Transverse colon (tissue), 4 donors: Measurements from ENCODE around the gene NHERF2. TPM values are rescaled to one million over a fixed set of nuclear protein-coding genes. Genes with fewer than 3 reads are reported as not detected.

Source experiments
- DNase-seq: peaks from one replicate; pipeline ENCODE4 v3.0.0-alpha.2; 2019
- H3K27ac ChIP-seq, 4 donors: fragments of 200-600 bp; sonication (generic); 2 replicates each; pipeline ENCODE4 v1.5.1; 2016 to 2018; ENCODE audit warnings: inconsistent platforms in 4 of 4
- H3K27me3 ChIP-seq: fragments of 200-600 bp; sonication (generic); 2 replicates; pipeline ENCODE4 v1.5.1; 2017; ENCODE audit warnings: inconsistent platforms
- H3K36me3 ChIP-seq, 4 donors: fragments of 200-600 bp; sonication (generic); 2 replicates each; pipeline ENCODE4 v1.5.1; 2017 to 2019; ENCODE audit warnings: inconsistent platforms in 4 of 4
- H3K4me1 ChIP-seq, 4 donors: fragments of 200-600 bp; sonication (generic); 2 replicates each; pipeline ENCODE4 v1.5.1; 2017 to 2020; ENCODE audit warnings: inconsistent platforms in 4 of 4
- H3K4me3 ChIP-seq, 4 donors: fragments of 200-600 bp; sonication (generic); 1 replicate in 1 of 4; 2 replicates in 3 of 4; pipeline versions ENCODE4 v1.5.1 to v1.6.1; 2017 to 2019; ENCODE audit warnings: inconsistent platforms in 4 of 4
- H3K9me3 ChIP-seq, 2 donors: fragments of 200-600 bp; sonication (generic); 2 replicates each; pipeline ENCODE4 v1.5.1; 2017 to 2019; ENCODE audit warnings: inconsistent platforms in 2 of 2
- EP300 ChIP-seq: sonication (generic); formaldehyde crosslinking; IDR thresholded peaks from one replicate; pipeline ENCODE4 v1.6.1; 2017; ENCODE audit warnings: antibody characterized with exemption, low read depth
- POLR2A ChIP-seq: fragments of 450-650 bp; IDR thresholded peaks from one replicate; pipeline ENCODE4 v1.6.1; 2016; ENCODE audit warnings: antibody characterized with exemption, mild to moderate bottlenecking, moderate library complexity
- POLR2AphosphoS5 ChIP-seq, 3 donors: sonication (generic); formaldehyde crosslinking; IDR thresholded peaks; one replicate each; pipeline ENCODE4 v1.6.1; 2016; ENCODE audit warnings: antibody characterized with exemption in 3 of 3
- WGBS, 2 donors: methylation state at CpG; one replicate each; pipeline ENCODE4 v1.1.5; 2018; ENCODE audit warnings: low coverage in 1 of 2; 5-methylcytosine and 5-hydroxymethylcytosine counted together
- in situ Hi-C, 4 donors: fragments of 200-750 bp; cut with MboI; loops; one replicate each; pipeline versions ENCODE4 v1.15.0 to v1.15.1; 2017; ENCODE audit warnings: low sequenced_read_pairs in 3 of 4, low pct_ligation_motif_present in 1 of 4, low pct_unique_long_range_greater_than_20kb in 1 of 4
- intact Hi-C: fragments of 100-400 bp; cut with DNase I; formaldehyde crosslinking; loops from one replicate; pipeline ENCODE4 v1.15.1; 2023; ENCODE audit warnings: low total_unique reads
- total RNA-seq, 4 donors: library from RNA; depleted of rRNA; stranded (reverse); fragments of >200 nt; gene quantifications; one replicate each; pipeline ENCODE4 v1.1.0, GENCODE V29; 2016
- TF ChIP-seq, protein P1 (sequence below), 5 experiments: fragments of 200-600 bp in 3 of 5; fragments of 450-650 bp in 2 of 5; sonication (generic) in 3 of 5; IDR thresholded peaks; 1 replicate in 2 of 5; 2 replicates in 3 of 5; pipeline ENCODE4 v1.5.1; 2016 to 2017; ENCODE audit warnings: antibody characterized with exemption in 5 of 5, inconsistent platforms in 3 of 5, mild to moderate bottlenecking in 2 of 5, moderate library complexity in 1 of 5

The NHERF2 gene
- total RNA-seq, 4 donors from 2014 or later, result 3.7 to 61.9 (median 29.8) TPM

DNA sequence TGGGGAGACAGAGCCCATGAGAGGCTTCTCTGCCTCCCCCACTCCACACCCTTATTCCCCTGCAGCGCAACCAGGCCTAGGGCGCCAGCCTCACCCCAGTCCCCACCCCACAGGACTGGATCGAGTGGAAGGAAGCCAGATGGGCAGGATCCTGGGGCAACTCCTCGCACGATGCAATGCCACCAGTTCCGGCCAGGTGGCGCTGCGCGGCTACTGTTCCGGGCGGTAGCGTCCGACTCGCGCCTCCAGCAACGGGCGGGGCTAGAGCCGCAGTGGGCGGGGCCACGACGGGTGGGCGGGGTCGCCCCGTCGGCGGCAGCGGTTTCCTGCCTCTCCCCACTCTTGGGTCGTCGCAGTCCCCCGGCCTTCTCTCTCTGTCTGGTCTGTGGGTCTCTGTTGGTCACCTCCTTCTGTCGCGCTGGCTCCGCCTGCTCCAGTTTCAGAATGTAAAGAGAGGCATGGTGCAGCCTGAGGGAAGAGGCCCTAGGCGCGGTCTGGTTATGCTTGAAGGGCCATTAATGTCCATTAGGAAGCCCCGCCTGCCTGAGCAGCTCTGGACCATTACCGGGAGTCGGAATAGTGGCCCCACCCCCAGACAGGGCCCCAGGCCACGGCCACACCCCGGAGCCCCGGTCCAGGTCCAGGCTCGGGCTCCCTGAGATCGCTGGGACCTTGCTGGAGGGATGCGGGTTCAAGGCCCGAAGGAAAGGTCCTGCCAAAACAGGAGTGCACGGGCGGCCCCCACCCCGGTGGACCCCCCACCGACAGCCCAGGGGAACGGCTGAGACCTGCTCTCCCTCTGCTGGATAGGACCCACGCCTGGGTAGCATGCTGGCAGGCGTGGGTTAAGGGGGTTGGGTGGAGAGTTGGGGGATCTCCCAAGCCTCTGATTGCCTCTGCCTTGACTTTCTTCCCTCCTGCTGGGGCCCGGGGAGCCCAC, 3.3 kb upstream of the NHERF2 start:
- intact Hi-C loops, result no loop called here
- peaks cover 36% of the 10 kb centered on the region for H3K27me3 ChIP-seq
- H3K9me3 ChIP-seq, result no peaks in the 10 kb centered on the region
- H3K36me3 ChIP-seq, result no peaks in the 10 kb centered on the region
- H3K4me3 ChIP-seq, result peak overlapping the region in 2 of 4 donors; percentile 15 to 38
- H3K4me1 ChIP-seq, result peaks cover 16 to 50% (median 40%) of the 10 kb centered on the region in 4 donors
- 9% methylated on average over 49 of the region's 53 CpGs; no CpG with 5 or more reads in 1 of the 2 donors for WGBS, 2 donors
- in situ Hi-C loops, result loop anchor here in 3 of 4 donors (10.0 to 25.0 kb wide), 2 partner anchors 114 to 121 kb away; partner anchors contain the start of genes RAB26 (in 3 of the 3) and PKD1 (in 1 of the 3)
- peak; percentile 97 for DNase-seq
- peak overlapping the region; percentile 74 to 77 (median 75) for H3K27ac ChIP-seq
- TF ChIP-seq EP300, result no peak
- TF ChIP-seq POLR2AphosphoS5 (IDR thresholded peaks at IDR 0.05), result peak; percentile 12 to 57 (median 53)
- peak; percentile 42 for TF ChIP-seq POLR2A
- TF ChIP-seq, protein P1, sequence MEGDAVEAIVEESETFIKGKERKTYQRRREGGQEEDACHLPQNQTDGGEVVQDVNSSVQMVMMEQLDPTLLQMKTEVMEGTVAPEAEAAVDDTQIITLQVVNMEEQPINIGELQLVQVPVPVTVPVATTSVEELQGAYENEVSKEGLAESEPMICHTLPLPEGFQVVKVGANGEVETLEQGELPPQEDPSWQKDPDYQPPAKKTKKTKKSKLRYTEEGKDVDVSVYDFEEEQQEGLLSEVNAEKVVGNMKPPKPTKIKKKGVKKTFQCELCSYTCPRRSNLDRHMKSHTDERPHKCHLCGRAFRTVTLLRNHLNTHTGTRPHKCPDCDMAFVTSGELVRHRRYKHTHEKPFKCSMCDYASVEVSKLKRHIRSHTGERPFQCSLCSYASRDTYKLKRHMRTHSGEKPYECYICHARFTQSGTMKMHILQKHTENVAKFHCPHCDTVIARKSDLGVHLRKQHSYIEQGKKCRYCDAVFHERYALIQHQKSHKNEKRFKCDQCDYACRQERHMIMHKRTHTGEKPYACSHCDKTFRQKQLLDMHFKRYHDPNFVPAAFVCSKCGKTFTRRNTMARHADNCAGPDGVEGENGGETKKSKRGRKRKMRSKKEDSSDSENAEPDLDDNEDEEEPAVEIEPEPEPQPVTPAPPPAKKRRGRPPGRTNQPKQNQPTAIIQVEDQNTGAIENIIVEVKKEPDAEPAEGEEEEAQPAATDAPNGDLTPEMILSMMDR (IDR thresholded peaks at IDR 0.05), result peak; percentile 98 to 99 (median 99)

DNA sequence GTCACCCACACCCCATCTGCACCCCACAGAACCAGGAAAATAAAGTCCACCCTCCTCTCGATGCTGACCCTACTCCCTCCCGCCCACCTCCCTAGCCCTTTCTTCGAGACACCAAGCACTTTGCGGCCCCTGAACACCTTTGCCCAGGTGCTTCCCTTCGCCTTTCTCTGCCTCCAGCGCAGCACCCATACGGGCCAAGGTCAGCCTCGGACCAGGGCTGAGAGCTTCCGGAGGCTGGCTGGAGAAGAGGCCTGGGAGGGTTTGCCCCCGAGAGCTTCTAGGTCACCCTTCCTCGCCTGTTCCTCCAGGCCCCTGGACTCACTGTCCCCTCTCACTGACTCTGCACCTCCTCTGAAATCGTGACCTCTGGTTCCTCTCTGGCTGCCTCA, 2.7 kb upstream of the NHERF2 start:
- in situ Hi-C loops (loop anchor here in 3 of 4 donors (10.0 to 25.0 kb wide), 2 partner anchors 113 to 121 kb away; partner anchors contain the start of genes RAB26 (in 3 of the 3) and PKD1 (in 1 of the 3)), intact Hi-C loops (no loop called here)
- peak overlapping the region in 1 of 4 donors; percentile 38 for H3K4me3 ChIP-seq
- 84 to 89% methylated on average over 6 to 12 of the region's 12 CpGs for WGBS, 2 donors
- H3K27ac ChIP-seq, result peak overlapping the region; percentile 74 to 77 (median 75)
- peaks cover 16 to 52% (median 40%) of the 10 kb centered on the region in 4 donors for H3K4me1 ChIP-seq
- H3K27me3 ChIP-seq, result peaks cover 29% of the 10 kb centered on the region
- no peaks in the 10 kb centered on the region for H3K36me3 ChIP-seq
- H3K9me3 ChIP-seq, result no peaks in the 10 kb centered on the region
- TF ChIP-seq POLR2A (no peak), EP300 (no peak), POLR2AphosphoS5 (IDR thresholded peaks at IDR 0.05) (no peak)
- TF ChIP-seq, protein P1 (IDR thresholded peaks at IDR 0.05), result no peak
- DNase-seq, result no peak

DNA sequence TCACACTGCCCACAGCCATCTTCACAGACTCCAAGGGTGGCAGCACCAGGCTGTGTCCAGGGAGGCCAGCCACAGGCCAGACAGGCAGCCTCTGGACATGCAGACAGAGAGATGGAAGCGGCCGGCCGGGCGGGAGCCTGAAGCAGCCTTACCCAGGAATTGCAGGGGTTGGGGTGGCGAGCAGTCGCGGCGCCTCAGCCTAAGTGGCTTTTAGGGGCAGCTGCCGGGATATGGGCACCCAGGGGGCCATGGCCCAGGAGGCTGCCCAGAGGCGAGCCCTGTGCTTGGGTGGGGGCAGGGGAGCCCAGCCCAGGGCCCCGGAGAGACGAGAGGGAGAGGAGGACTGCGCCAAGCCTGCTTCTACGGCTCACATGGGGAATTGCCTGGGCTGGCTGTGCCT, 1.5 kb upstream of the NHERF2 start:
- no peaks in the 10 kb centered on the region for H3K9me3 ChIP-seq
- H3K4me3 ChIP-seq, result no peak overlapping the region
- DNase-seq, result no peak
- intact Hi-C loops, result loop anchor here (5.0 kb wide), 1 partner anchor 127 kb away; no protein-coding TSS in a partner anchor
- H3K36me3 ChIP-seq, result no peaks in the 10 kb centered on the region
- in situ Hi-C loops, result loop anchor here in 2 of 4 donors (10.0 kb wide), 1 partner anchor 120 kb away; the partner anchor contains the start of gene RAB26 (in 2 of the 2)
- H3K27me3 ChIP-seq, result peaks cover 17% of the 10 kb centered on the region
- WGBS, 2 donors, result 92% methylated on average over 14 of the region's 14 CpGs; no CpG with 5 or more reads in 1 of the 2 donors
- H3K4me1 ChIP-seq, result peaks cover 12 to 44% (median 32%) of the 10 kb centered on the region in 4 donors
- TF ChIP-seq, protein P1 (IDR thresholded peaks at IDR 0.05), result no peak
- no peak for TF ChIP-seq POLR2A
- H3K27ac ChIP-seq, result peak overlapping the region in 1 of 4 donors; percentile 84

DNA sequence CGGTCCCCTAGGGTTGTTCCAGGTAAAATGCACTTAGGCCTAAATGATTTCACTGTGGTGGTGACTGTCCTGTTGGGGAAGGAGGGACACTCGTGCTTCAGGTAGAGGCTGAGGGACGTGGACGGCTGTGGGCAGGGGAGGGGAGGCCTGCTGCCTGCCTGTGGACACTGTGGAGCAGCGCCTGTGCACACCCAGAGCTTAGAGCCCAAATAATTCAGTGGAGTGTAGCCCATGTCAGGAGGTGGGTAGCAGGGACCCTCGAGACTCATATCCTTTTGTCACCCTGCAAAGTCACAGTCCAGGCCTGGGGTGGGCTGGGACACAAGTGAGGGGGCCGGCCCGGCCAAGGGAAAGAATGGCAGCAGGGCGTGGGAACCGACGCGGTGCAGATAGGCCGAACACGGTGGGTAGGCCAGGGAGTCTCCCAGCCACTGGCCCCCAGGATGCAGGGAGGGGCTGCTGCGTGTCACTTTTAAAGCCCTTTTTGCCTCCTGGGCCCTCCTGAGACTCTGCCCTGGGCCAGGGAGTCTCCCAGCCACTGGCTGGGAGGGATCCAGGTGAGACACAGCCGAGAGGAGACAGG, 733 bp upstream of the NHERF2 start:
- in situ Hi-C loops (loop anchor here in 2 of 4 donors (10.0 kb wide), 1 partner anchor 119 kb away; the partner anchor contains the start of gene RAB26 (in 2 of the 2)), intact Hi-C loops (loop anchor here (5.0 kb wide), 1 partner anchor 126 kb away; no protein-coding TSS in a partner anchor)
- Histone ChIP-seq H3K27ac (peak overlapping the region; percentile 61 to 84 (median 66)), H3K27me3 (peaks cover 9% of the 10 kb centered on the region), H3K4me1 (peaks cover 9 to 39% (median 26%) of the 10 kb centered on the region in 4 donors), H3K4me3 (peak overlapping the region in 3 of 4 donors; percentile 50 to 79 (median 68)), H3K9me3 (no peaks in the 10 kb centered on the region), H3K36me3 (no peaks in the 10 kb centered on the region)
- 63% methylated on average over 16 of the region's 16 CpGs; no CpG with 5 or more reads in 1 of the 2 donors for WGBS, 2 donors
- no peak for DNase-seq
- no peak for TF ChIP-seq POLR2AphosphoS5 (IDR thresholded peaks at IDR 0.05)
